ENCODE measurements around the gene LURAP1L.

The LURAP1L gene

GRCh38 chr9:12739014-12739652 lies 35.7 kb upstream of the LURAP1L start:
- TF ChIP-seq, protein P1, sequence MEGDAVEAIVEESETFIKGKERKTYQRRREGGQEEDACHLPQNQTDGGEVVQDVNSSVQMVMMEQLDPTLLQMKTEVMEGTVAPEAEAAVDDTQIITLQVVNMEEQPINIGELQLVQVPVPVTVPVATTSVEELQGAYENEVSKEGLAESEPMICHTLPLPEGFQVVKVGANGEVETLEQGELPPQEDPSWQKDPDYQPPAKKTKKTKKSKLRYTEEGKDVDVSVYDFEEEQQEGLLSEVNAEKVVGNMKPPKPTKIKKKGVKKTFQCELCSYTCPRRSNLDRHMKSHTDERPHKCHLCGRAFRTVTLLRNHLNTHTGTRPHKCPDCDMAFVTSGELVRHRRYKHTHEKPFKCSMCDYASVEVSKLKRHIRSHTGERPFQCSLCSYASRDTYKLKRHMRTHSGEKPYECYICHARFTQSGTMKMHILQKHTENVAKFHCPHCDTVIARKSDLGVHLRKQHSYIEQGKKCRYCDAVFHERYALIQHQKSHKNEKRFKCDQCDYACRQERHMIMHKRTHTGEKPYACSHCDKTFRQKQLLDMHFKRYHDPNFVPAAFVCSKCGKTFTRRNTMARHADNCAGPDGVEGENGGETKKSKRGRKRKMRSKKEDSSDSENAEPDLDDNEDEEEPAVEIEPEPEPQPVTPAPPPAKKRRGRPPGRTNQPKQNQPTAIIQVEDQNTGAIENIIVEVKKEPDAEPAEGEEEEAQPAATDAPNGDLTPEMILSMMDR (IDR thresholded peaks at IDR 0.05) = no peak

GRCh38 chr9:12740845-12741244 lies 34.0 kb upstream of the LURAP1L start:
- TF ChIP-seq, protein P1 (IDR thresholded peaks at IDR 0.05) = no peak

- TF ChIP-seq, protein P1 (IDR thresholded peaks at IDR 0.05) = no peak
Observed at GRCh38 chr9:12748016-12748415, 26.8 kb upstream of the LURAP1L start.

- TF ChIP-seq, protein P1 (IDR thresholded peaks at IDR 0.05) = no peak
Observed at GRCh38 chr9:12748954-12749353, 25.9 kb upstream of the LURAP1L start.

DNA sequence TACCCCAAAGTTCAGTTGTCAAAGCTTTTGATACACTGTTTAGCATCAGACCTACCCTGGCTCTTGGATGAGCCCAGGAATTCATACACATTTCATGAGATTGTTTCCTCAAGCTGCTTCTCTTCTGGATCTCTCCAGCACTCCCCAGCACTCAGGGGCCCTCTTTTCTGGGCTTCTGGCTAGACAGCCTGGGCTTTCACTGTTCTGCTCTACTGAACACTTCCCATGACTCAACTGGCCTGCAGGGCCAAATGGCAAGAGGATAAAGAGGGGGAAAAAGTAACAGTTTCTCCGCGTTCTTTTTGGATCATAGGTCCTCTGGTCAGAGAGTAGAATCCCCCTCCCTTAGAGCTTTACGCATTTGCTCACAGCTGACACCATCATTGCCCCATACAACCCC lies 20.9 kb upstream of the LURAP1L start:
- TF ChIP-seq, protein P1 (IDR thresholded peaks at IDR 0.05) = no peak

DNA sequence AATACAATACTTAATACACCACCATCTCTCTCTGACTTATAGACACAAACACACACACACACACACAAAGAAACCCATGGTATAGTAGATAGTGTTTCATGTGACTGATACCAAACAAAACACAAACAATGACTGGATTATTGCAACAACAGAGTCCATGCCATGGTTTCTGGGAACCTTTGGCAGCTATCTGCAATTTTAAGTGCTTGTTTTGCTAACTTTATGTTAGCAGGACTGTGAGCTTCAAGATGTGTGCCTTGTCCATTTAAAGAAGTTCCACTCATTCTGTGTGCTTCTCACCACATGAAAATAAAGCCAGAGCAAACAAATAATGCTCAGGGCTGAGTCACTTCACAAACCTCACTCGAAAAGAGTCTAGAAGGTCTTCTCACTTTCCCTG lies 15.1 kb upstream of the LURAP1L start:
- TF ChIP-seq, protein P1 (IDR thresholded peaks at IDR 0.05) = no peak

DNA sequence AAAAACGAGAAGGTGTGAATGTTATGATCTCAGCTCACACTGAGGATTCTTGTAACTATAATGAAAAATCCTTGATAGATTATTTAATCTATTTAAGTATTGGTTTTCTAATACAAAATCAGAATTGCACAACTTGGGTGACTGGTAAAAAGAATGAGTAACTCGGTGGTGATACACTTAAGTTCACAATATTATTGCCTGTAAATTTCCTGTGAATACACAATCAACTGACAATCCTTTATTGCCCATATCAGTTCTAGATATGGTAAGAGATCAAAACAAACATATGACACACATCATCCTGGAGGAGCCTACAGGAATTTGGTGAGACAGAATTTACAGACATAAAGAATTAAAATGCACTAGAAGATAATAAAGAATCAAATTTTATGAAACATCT lies 14.1 kb upstream of the LURAP1L start:
- TF ChIP-seq, protein P1 (IDR thresholded peaks at IDR 0.05) = no peak

DNA sequence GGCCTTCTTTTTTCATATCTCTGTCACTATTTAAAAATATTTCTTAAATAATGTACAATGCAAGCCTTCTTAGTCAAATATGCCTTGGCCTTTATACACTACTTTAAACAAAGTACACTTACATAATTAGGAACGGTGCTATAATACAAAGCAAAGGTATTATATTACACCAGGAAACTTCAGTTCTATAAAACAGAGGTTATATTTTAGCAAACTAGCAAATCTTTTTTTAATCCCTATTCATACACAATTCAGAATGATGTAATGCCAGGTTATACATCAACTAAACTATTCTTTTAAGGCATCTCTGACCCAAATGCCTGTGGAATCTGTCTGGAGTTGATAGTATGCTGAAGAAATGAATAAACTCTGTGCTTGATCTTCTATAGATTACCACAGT lies 10.7 kb upstream of the LURAP1L start:
- TF ChIP-seq, protein P1 (IDR thresholded peaks at IDR 0.05) = no peak

All from LNCAP (cell line).